Fibroblast of the aortic adventitia (primary cell): ENCODE measurements around the gene FERMT2. TPM values are rescaled to one million over a fixed set of nuclear protein-coding genes. Genes with fewer than 3 reads are reported as not detected.

ENCODE experiments used
- DNase-seq: peaks from one replicate; pipeline ENCODE4 v3.0.0-alpha.2; 2010; ENCODE audit warnings: low read depth
- H3K4me3 ChIP-seq: 2 replicates; pipeline ENCODE4 v1.5.1; 2011; ENCODE audit warnings: low read depth, mild to moderate bottlenecking, control low read depth, low read length, moderate library complexity
- CTCF ChIP-seq: IDR thresholded peaks from 2 replicates; pipeline ENCODE4 v1.5.1; 2011; ENCODE audit warnings: mild to moderate bottlenecking, low read length, control low read depth, inconsistent platforms; ENCODE audit not compliant: insufficient read depth
- total RNA-seq: library from RNA; depleted of rRNA; stranded (reverse); fragments of >200 nt; gene quantifications from 2 replicates; pipeline ENCODE4 v1.2.3, GENCODE V29; 2012; ENCODE audit warnings: low replicate concordance

FERMT2 gene
- 133 and 162 TPM in 2 replicates for total RNA-seq

GRCh38 chr14:52950898-52951680 is at the start of gene FERMT2:
TSS of gene FERMT2 (minus strand) at chr14:52951050. CDS start at chr14:52950568, 482 bp downstream.
- peak; percentile 82 for DNase-seq
- H3K4me3 ChIP-seq: peak within 1 kb of the TSS; percentile 99
- no peak for TF ChIP-seq CTCF

GRCh38 chr14:52998376-52999015 is 47.6 kb upstream of the FERMT2 start:
- DNase-seq: peak; percentile 97
- peak overlapping the region; percentile 2 for H3K4me3 ChIP-seq
- TF ChIP-seq CTCF: no peak

- H3K4me3 ChIP-seq: no peak overlapping the region
- TF ChIP-seq CTCF: no peak
- DNase-seq: no peak
Observed at GRCh38 chr14:52996493-52996892, 45.6 kb upstream of the FERMT2 start.

DNA sequence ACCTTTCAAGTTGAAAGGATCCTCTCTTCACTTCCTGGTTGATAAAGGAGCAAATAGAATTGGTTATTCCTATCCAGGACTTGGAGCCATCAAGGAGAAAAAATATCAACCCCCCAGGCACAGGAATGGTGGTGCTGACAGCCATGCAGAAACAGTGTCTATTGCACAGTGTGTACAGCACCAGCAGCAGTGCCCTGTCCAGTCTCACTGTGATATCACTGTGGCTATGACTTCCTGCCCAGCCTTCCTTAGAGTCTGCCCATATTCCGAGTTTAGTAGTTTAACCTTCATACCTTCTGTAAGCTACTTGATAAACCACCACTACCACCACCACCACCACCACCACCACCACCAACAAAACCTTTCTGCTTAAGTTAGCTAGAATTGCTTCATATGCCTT is 45.1 kb upstream of the FERMT2 start:
- no peak for TF ChIP-seq CTCF
- no peak for DNase-seq
- no peak overlapping the region for H3K4me3 ChIP-seq

DNA sequence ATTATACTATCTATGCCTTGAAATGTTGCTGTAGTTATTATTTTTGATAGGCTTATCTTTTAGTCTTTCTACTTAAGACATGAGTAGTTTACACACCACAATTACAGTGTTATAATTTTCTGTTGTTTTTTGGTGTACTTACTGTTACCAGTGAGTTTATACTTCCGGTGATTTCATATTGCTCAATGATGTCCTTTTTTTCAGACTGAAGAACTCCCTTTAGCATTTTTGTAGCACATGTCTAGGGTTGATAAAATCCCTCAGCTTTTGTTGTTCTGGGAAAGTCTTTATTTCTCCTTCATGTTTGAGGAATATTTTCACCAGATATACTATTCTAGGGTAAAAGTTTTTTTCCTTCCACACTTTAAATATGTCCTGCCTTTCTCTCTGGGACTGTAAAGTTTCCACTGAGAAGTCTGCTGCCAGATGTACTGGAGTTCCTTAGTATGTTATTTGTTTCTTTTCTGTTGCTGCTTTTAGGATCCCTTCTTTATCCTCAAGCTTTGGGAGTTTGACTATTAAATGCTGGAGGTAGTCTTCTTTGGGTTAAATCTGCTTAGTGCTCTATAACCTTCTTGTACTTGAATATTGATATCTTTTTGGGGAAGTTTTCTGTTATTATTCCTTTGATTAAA is 41.5 kb upstream of the FERMT2 start:
- H3K4me3 ChIP-seq: no peak overlapping the region
- TF ChIP-seq CTCF: no peak
- DNase-seq: no peak

DNA sequence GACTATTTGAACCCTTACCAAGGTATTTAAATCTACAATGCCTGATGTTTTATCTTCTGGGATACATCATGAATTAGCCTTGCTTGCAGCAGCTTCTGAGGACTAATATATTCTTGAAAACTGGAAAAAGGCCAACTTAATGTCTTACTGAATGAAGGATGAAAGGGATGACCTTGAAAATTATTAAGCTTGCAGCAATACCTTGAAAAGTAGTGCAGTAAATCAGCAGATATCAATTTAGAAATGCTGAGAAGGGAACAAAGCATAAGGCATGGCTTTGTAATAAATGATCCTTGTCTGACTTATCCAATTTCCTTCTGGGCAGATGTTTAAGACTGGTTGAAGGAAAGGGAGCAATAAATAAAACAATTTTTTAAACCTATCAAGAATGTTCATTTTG is 37.3 kb upstream of the FERMT2 start:
- no peak overlapping the region for H3K4me3 ChIP-seq
- TF ChIP-seq CTCF: no peak
- no peak for DNase-seq
